HepG2 (cell line): ENCODE results near the gene ORMDL2. TPM values are rescaled to one million over a fixed set of nuclear protein-coding genes. Genes with fewer than 3 reads are reported as not detected.

Experiments used
- AGO1 ChIP-seq: fragments of 200-400 bp; formaldehyde crosslinking; IDR thresholded peaks from 2 replicates; pipeline ENCODE4 v1.6.1; 2017; ENCODE audit warnings: mild to moderate bottlenecking, low read depth, low read length, moderate library complexity; ENCODE audit not compliant: poor library complexity, severe bottlenecking
- ATF2 ChIP-seq: sonication (generic); formaldehyde crosslinking; IDR thresholded peaks from 2 replicates; pipeline ENCODE4 v1.4.0; 2020; ENCODE audit warnings: missing genetic modification reagents
- ATF4 ChIP-seq, 2 experiments: fragments of 450-650 bp in 1 of 2; sonication (generic) in 1 of 2; formaldehyde crosslinking; IDR thresholded peaks; 2 replicates each; pipeline versions ENCODE4 v1.5.0 to v1.8.0; 2020 to 2022; ENCODE audit warnings: mild to moderate bottlenecking in 1 of 2, missing genetic modification reagents in 1 of 2
- CBX5 ChIP-seq: sonication (generic); formaldehyde crosslinking; IDR thresholded peaks from 2 replicates; pipeline ENCODE4 v1.4.0; 2020; ENCODE audit warnings: missing genetic modification reagents, borderline replicate concordance
- CHD4 ChIP-seq: fragments of 200-600 bp; sonication (generic); IDR thresholded peaks from 2 replicates; pipeline ENCODE4 v1.7.0; 2017; ENCODE audit warnings: mild to moderate bottlenecking, low read length, borderline replicate concordance
- FOXJ3 ChIP-seq: sonication (generic); formaldehyde crosslinking; IDR thresholded peaks from 2 replicates; pipeline ENCODE4 v1.4.0; 2020; ENCODE audit warnings: missing genetic modification reagents, mild to moderate bottlenecking, borderline replicate concordance
- GLI4 ChIP-seq: sonication (generic); formaldehyde crosslinking; IDR thresholded peaks from 2 replicates; pipeline ENCODE4 v1.5.1; 2020; ENCODE audit warnings: missing genetic modification reagents, mild to moderate bottlenecking, moderate library complexity, borderline replicate concordance
- GZF1 ChIP-seq: sonication (generic); formaldehyde crosslinking; IDR thresholded peaks from 2 replicates; pipeline ENCODE4 v1.5.1; 2020; ENCODE audit warnings: mild to moderate bottlenecking, missing genetic modification reagents
- HNF4A ChIP-seq: sonication (generic); formaldehyde crosslinking; IDR thresholded peaks from 2 replicates; pipeline ENCODE4 v1.4.0; 2020; ENCODE audit warnings: missing genetic modification reagents
- IKZF1 ChIP-seq: fragments of 450-650 bp; IDR thresholded peaks from 2 replicates; pipeline ENCODE4 v1.7.1; 2016
- IKZF5 ChIP-seq: IDR thresholded peaks from 2 replicates; pipeline ENCODE4 v1.6.1; 2018; ENCODE audit warnings: missing genetic modification reagents, mild to moderate bottlenecking, missing compliant biosample characterization
- MAZ ChIP-seq, 2 experiments: sonication (generic) in 1 of 2; formaldehyde crosslinking in 1 of 2; IDR thresholded peaks; 2 replicates each; pipeline versions ENCODE4 v1.5.0 to v1.6.1; 2012 to 2020; ENCODE audit warnings: low read depth in 2 of 2, mild to moderate bottlenecking in 2 of 2, borderline replicate concordance in 1 of 2, improper control_type of control experiment in 1 of 2, low read length in 1 of 2, missing genetic modification reagents in 1 of 2, moderate library complexity in 1 of 2
- MEIS2 ChIP-seq: sonication (generic); formaldehyde crosslinking; IDR thresholded peaks from 2 replicates; pipeline ENCODE4 v1.9.0; 2021; ENCODE audit warnings: mild to moderate bottlenecking, missing genetic modification reagents
- MXI1 ChIP-seq: IDR thresholded peaks from 3 replicates; pipeline ENCODE4 v1.6.1; 2012; ENCODE audit warnings: low read depth, low read length, inconsistent platforms, borderline replicate concordance
- NR3C1 ChIP-seq: sonication (generic); formaldehyde crosslinking; IDR thresholded peaks from 2 replicates; pipeline ENCODE4 v1.4.0; 2020; ENCODE audit warnings: missing genetic modification reagents
- PCBP2 ChIP-seq: fragments of 200-400 bp; formaldehyde crosslinking; optimal IDR thresholded peaks from 2 replicates; pipeline ENCODE3; 2018; ENCODE audit warnings: low read length, low read depth; ENCODE audit not compliant: poor library complexity, severe bottlenecking
- RCOR2 ChIP-seq: IDR thresholded peaks from 2 replicates; pipeline ENCODE4 v1.6.1; 2016; ENCODE audit warnings: missing biosample characterization, missing genetic modification reagents
- ZBTB33 ChIP-seq: sonication (generic); formaldehyde crosslinking; IDR thresholded peaks from 2 replicates; pipeline ENCODE4 v1.4.0; 2020; ENCODE audit warnings: missing genetic modification reagents
- ZNF44 ChIP-seq: sonication (generic); formaldehyde crosslinking; IDR thresholded peaks from 2 replicates; pipeline ENCODE4 v1.5.1; 2020; ENCODE audit warnings: mild to moderate bottlenecking, missing genetic modification reagents
- ZNF569 ChIP-seq: sonication (generic); formaldehyde crosslinking; IDR thresholded peaks from 2 replicates; pipeline ENCODE4 v1.5.0; 2020; ENCODE audit warnings: mild to moderate bottlenecking, missing genetic modification reagents, moderate library complexity, borderline replicate concordance
- ZUFSP ChIP-seq: sonication (generic); formaldehyde crosslinking; IDR thresholded peaks from 2 replicates; pipeline ENCODE4 v1.9.0; 2021; ENCODE audit warnings: missing genetic modification reagents, mild to moderate bottlenecking, borderline replicate concordance
- polyA plus RNA-seq, 8 experiments: library from polyadenylated mRNA; depleted of rRNA in 3 of 8; stranded (reverse) in 7 of 8; unstranded in 1 of 8; fragments of >200 nt; fragmentation: Illumina TruSeq in 4 of 8; extraction: Trizol in 4 of 8; gene quantifications; 2 replicates each; pipeline versions ENCODE4 v1.2.1 to v1.2.3, GENCODE V29; 2011 to 2016; ENCODE audit warnings: low read depth in 4 of 8, missing spikeins in 1 of 8, mixed read lengths in 1 of 8; ENCODE audit not compliant: insufficient read depth in 1 of 8
- total RNA-seq, 5 experiments: library from RNA; depleted of rRNA; stranded (reverse); fragments of >200 nt; fragmentation: Illumina TruSeq; extraction: Trizol; gene quantifications; 2 replicates each; pipeline ENCODE4 v1.2.3, GENCODE V29; 2016; ENCODE audit warnings: low read depth in 1 of 5

The ORMDL2 gene
- total and polyA plus RNA-seq, 2 of the 13 experiments (the other 11 are each of a cell fraction or from before 2014, with no cell fraction given), result 24.0 to 28.6 TPM

- TF ChIP-seq IKZF5 (CRISPR knock-in tag), result 0 out of 2 replicates have a peak, but pooled peaks have one; percentile 35
- TF ChIP-seq ZNF44 (CRISPR knock-in tag), result no peak
- no peak for TF ChIP-seq HNF4A (CRISPR knock-in tag)
- no peak for TF ChIP-seq FOXJ3 (CRISPR knock-in tag)
- TF ChIP-seq MAZ (IDR thresholded peaks at IDR 0.05; ENCODE audit: borderline replicate concordance, low read depth, low read length), result no peak
- TF ChIP-seq MAZ (CRISPR knock-in tag; IDR thresholded peaks at IDR 0.05; ENCODE audit: low read depth), result 0 out of 2 replicates have a peak, but pooled peaks have one; percentile 10
- no peak for TF ChIP-seq ZNF569 (CRISPR knock-in tag)
- peak in 1 of 2 experiments; percentile 40; a peak in 1 of 4 replicates for TF ChIP-seq ATF4 (CRISPR knock-in tag; IDR thresholded peaks at IDR 0.05)
- no peak for TF ChIP-seq NR3C1
- TF ChIP-seq ATF2, result peak; percentile 12; the same call in 1 of the 2 replicates
- no peak for TF ChIP-seq AGO1
- no peak for TF ChIP-seq ZUFSP (CRISPR knock-in tag)
- no peak for TF ChIP-seq CHD4
- no peak for TF ChIP-seq MEIS2 (CRISPR knock-in tag)
- no peak for TF ChIP-seq ZBTB33 (CRISPR knock-in tag)
- no peak for TF ChIP-seq GZF1
- no peak for TF ChIP-seq CBX5
- no peak for TF ChIP-seq IKZF1
- no peak for TF ChIP-seq RCOR2
- no peak for TF ChIP-seq PCBP2
- 0 out of 2 replicates have a peak, but pooled peaks have one; percentile 1 for TF ChIP-seq GLI4 (CRISPR knock-in tag)
- peak; percentile 20; the same call in 1 of the 3 replicates for TF ChIP-seq MXI1
Observed at GRCh38 chr12:55830601-55831446, 13.0 kb downstream of the ORMDL2 start (continued).
